ENCODE results near the gene ITGA6. TPM values are rescaled to one million over a fixed set of nuclear protein-coding genes. Genes with fewer than 3 reads are reported as not detected.

Gene ITGA6
- total RNA-seq, 1 experiment from 2014 or later = 93.1 TPM

- intact Hi-C loops (cut with micrococcal nuclease) = no loop called here
- ChIA-PET RAD21 (ENCODE audit: low non-redundant PET in 1 of 2, low total read pairs in 2 of 2, uncharacterized antibody in 2 of 2, unreplicated experiment in 2 of 2) (no interaction called here), POLR2A (interaction anchor here (1.2 kb wide), 1 partner anchor 10 kb away, joined by 4 read pairs; the partner anchor contains the start of gene ITGA6), CTCF (no interaction called here)
- Histone ChIP-seq H3K4me2 (ENCODE audit: low read length) (peak overlapping the region; percentile 82), H3K36me3 (ENCODE audit: control insufficient read depth in 1 of 2, insufficient read depth in 2 of 2, low read length in 2 of 2) (0 out of 4 replicates have a peak, but pooled peaks cover 0 to 4% of the 10 kb centered on the region in 2 experiments), H3K79me2 (ENCODE audit: insufficient read depth, low read length) (peaks cover 99% of the 10 kb centered on the region), H3K9me3 (ENCODE audit: control insufficient read depth in 1 of 2, insufficient read depth in 1 of 2, low read depth in 1 of 2, low read length in 2 of 2) (no peaks in the 10 kb centered on the region), H3K4me3 (replicated peaks in 1 of 2; ENCODE audit: low read depth in 1 of 2, low read length in 2 of 2) (no peak overlapping the region), H3K4me1 (ENCODE audit: control insufficient read depth in 1 of 2, insufficient read depth in 2 of 2, low read length in 2 of 2) (peaks cover 55 to 100% of the 10 kb centered on the region in 2 experiments), H3K9me2 (ENCODE audit: insufficient read depth) (no peaks in the 10 kb centered on the region), H2AFZ (ENCODE audit: low read depth, low read length, poor library complexity, severe bottlenecking) (no peak overlapping the region), H3K9ac (ENCODE audit: low read length) (0 out of 2 replicates have a peak overlapping the region, but pooled peaks have one; percentile 0), H4K20me1 (ENCODE audit: insufficient read depth) (no peaks in the 10 kb centered on the region), H3K27me3 (ENCODE audit: insufficient read depth, low read length) (no peaks in the 10 kb centered on the region), H3K27ac (ENCODE audit: low read depth, low read length) (peak overlapping the region; percentile 82; the same call in 1 of the 2 replicates)
- no TSS peak for BruUV-seq (replicated peaks)
- DNase-seq (ENCODE audit: low read depth, low spot score) = no peak
- no peak for TF ChIP-seq SIN3A (IDR thresholded peaks at IDR 0.05; ENCODE audit: low read depth)
- TF ChIP-seq REST (IDR thresholded peaks at IDR 0.05; ENCODE audit: low read depth) = no peak
- no peak for TF ChIP-seq YY1 (IDR thresholded peaks at IDR 0.05; ENCODE audit: extremely low read depth, insufficient replicate concordance, low read depth, low read length)
- no peak for TF ChIP-seq CBX3 (IDR thresholded peaks at IDR 0.05; ENCODE audit: low read depth)
- TF ChIP-seq RAD21 (IDR thresholded peaks at IDR 0.05; ENCODE audit: low read depth) = no peak
- TF ChIP-seq JUND (IDR thresholded peaks at IDR 0.05) = no peak
- no peak for TF ChIP-seq CEBPB (IDR thresholded peaks at IDR 0.05; ENCODE audit: low read depth)
- no peak for TF ChIP-seq MAX (IDR thresholded peaks at IDR 0.05)
- no peak for TF ChIP-seq ATF3 (IDR thresholded peaks at IDR 0.05)
- TF ChIP-seq FOSL1 (IDR thresholded peaks at IDR 0.05; ENCODE audit: low read depth) = no peak
- no peak for TF ChIP-seq ZFX (IDR thresholded peaks at IDR 0.05)
- TF ChIP-seq EZH2phosphoT487 (IDR thresholded peaks at IDR 0.05; ENCODE audit: borderline replicate concordance) = no peak
- ATAC-seq = no peak
These were observed 9.5 kb downstream of the ITGA6 start for GRCh38 chr2:172436889-172437288.

Measured in HCT116 (cell line).